Activated T-cell treated with anti-CD3 and anti-CD28 coated beads, Interleukin-2, amount 50 U/mL, for 1 hour (primary cell): ENCODE results near the gene OS9.

Experiments
- DNase-seq: peaks from one replicate; pipeline ENCODE4 v3.0.0-alpha.2; 2020

OS9 gene

GRCh38 chr12:57770734-57771133, 76.8 kb downstream of the OS9 start:
- DNase-seq: no peak
